HG02763 (cell line): ENCODE results near the gene FAM171A1.
"Not testable (repeated sequence)": the region's sequence is repeated elsewhere in the genome, so short reads cannot be mapped to it uniquely, and the experiment has no call there.

Experiments used
- ATAC-seq: cut with Tn5 transposase; IDR thresholded peaks from one replicate; pipeline ENCODE4 v1.9.1; 2021; ENCODE audit warnings: mild to moderate bottlenecking, moderate library complexity; ENCODE audit not compliant: unreplicated experiment

FAM171A1 gene

GRCh38 chr10:15293862-15294842 lies 76.9 kb downstream of the FAM171A1 start:
- no peak for ATAC-seq

GRCh38 chr10:15290671-15291070 lies 80.4 kb downstream of the FAM171A1 start:
- no peak for ATAC-seq

GRCh38 chr10:15290150-15290549 lies 80.9 kb downstream of the FAM171A1 start:
- no peak for ATAC-seq

- no peak for ATAC-seq
Observed at GRCh38 chr10:15280974-15281373, 90.1 kb downstream of the FAM171A1 start.

GRCh38 chr10:15280462-15280861 lies 90.6 kb downstream of the FAM171A1 start:
- ATAC-seq = no peak

- ATAC-seq = no peak
Observed at GRCh38 chr10:15279236-15279635, 91.9 kb downstream of the FAM171A1 start.

GRCh38 chr10:15278786-15279185 lies 92.3 kb downstream of the FAM171A1 start:
- no peak for ATAC-seq

GRCh38 chr10:15276039-15276438 lies 95.0 kb downstream of the FAM171A1 start:
- not testable (repeated sequence) for ATAC-seq

GRCh38 chr10:15269838-15270237 lies 101.3 kb downstream of the FAM171A1 start:
- not testable (repeated sequence) for ATAC-seq

GRCh38 chr10:15267496-15267895 lies 103.6 kb downstream of the FAM171A1 start:
- ATAC-seq = no peak

GRCh38 chr10:15266117-15266516 lies 105.0 kb downstream of the FAM171A1 start:
- ATAC-seq = no peak

GRCh38 chr10:15265558-15265957 lies 105.5 kb downstream of the FAM171A1 start:
- no peak for ATAC-seq

- no peak for ATAC-seq
Observed at GRCh38 chr10:15265056-15265455, 106.0 kb downstream of the FAM171A1 start.

GRCh38 chr10:15263657-15264323 lies 107.3 kb downstream of the FAM171A1 start:
- no peak for ATAC-seq

GRCh38 chr10:15262036-15262713 lies 108.9 kb downstream of the FAM171A1 start:
- no peak for ATAC-seq

- ATAC-seq = no peak
Observed at GRCh38 chr10:15259136-15259535, 112.0 kb downstream of the FAM171A1 start.

- ATAC-seq = no peak
Observed at GRCh38 chr10:15258255-15258654, 112.8 kb downstream of the FAM171A1 start.

- no peak for ATAC-seq
Observed at GRCh38 chr10:15255961-15256360, 115.1 kb downstream of the FAM171A1 start.

GRCh38 chr10:15254808-15255648 lies 116.1 kb downstream of the FAM171A1 start:
- ATAC-seq = no peak
